HL-60 (cell line): Measurements from ENCODE around the gene GOLPH3.

Experiments
- CTCF ChIP-seq: IDR thresholded peaks from one replicate; pipeline ENCODE4 v1.5.1; 2011; ENCODE audit warnings: low read length, control low read depth, inconsistent platforms; ENCODE audit not compliant: insufficient read depth
- GABPA ChIP-seq: IDR thresholded peaks from 2 replicates; pipeline ENCODE4 v1.6.1; 2012; ENCODE audit warnings: low read depth
- POLR2AphosphoS5 ChIP-seq: IDR thresholded peaks from 2 replicates; pipeline ENCODE4 v1.6.1; 2012; ENCODE audit warnings: low read depth
- REST ChIP-seq: IDR thresholded peaks from 2 replicates; pipeline ENCODE4 v1.6.1; 2012; ENCODE audit warnings: low read depth; ENCODE audit not compliant: insufficient replicate concordance
- SPI1 ChIP-seq: IDR thresholded peaks from 2 replicates; pipeline ENCODE4 v1.6.1; 2012; ENCODE audit warnings: low read depth, mild to moderate bottlenecking, borderline replicate concordance

- TF ChIP-seq REST (no peak), POLR2AphosphoS5 (no peak), CTCF (no peak), GABPA (no peak), SPI1 (no peak)
Measured at GRCh38 chr5:32182463-32183063, 8.4 kb upstream of the GOLPH3 start.
